ENCODE data around the gene PDILT. TPM values are rescaled to one million over a fixed set of nuclear protein-coding genes. Genes with fewer than 3 reads are reported as not detected.

The PDILT gene
- total RNA-seq, 3 donors from 2014 or later: not detected

DNA sequence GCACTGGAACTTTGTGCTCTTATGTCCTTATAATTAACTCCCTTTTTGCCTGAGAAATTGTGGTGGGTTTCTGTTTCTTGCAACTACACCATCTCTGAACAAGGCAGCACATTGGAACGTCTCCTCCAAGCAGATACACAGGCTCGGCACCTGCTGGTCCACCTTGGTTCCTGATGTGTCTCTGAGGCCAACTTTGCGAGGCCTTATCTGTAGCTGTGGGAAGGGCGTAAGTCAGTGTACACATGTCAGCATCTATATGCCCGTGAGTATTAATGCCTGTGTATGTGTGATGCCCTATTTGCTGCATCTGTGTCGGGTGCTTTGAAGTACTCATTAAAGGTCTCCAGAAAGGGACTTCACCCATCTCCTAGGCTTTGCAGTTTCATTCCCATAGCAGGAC lies 94.8 kb downstream of the PDILT start:
- Histone ChIP-seq H3K9me3 (no peaks in the 10 kb centered on the region), H3K27me3 (no peaks in the 10 kb centered on the region), H3K27ac (no peak overlapping the region), H3K4me1 (no peaks in the 10 kb centered on the region), H3K4me3 (no peak overlapping the region), H3K36me3 (no peaks in the 10 kb centered on the region)
- TF ChIP-seq POLR2A (IDR thresholded peaks at IDR 0.05) (no peak), CTCF (IDR thresholded peaks at IDR 0.05) (no peak)
- DNase-seq (ENCODE audit: low spot score in 2 of 2): no peak
- intact Hi-C loops (cut with DNase I; ENCODE audit: low total_unique reads): no loop called here

Other genes starting within 250 kb of the PDILT start
- gene GP2, start 77.2 kb downstream of the PDILT start, total RNA-seq: 1 to 10 TPM in 2 of 3 donors, not detected in 1; 1.3 to 1.9 TPM
- gene UMOD, start 52.0 kb downstream of the PDILT start, total RNA-seq: not detected
- 10 to 100 TPM in 1 of 3 donors, 1 to 10 TPM in 2; 4.5 to 61.0 (median 8.8) TPM for gene ACSM5, start 4.8 kb upstream of the PDILT start, total RNA-seq
- gene ACSM2A, start 46.8 kb upstream of the PDILT start, total RNA-seq: not detected
- gene ACSM2B, start 171.6 kb upstream of the PDILT start, total RNA-seq: not detected